Omental fat pad (tissue), 4 donors: ENCODE data around the gene TFAP2A. TPM values are rescaled to one million over a fixed set of nuclear protein-coding genes. Genes with fewer than 3 reads are reported as not detected.

Experiments used
- ATAC-seq: fragments of 150-250 bp; one replicate; pipeline ENCODE4 v1.9.1; 2016; ENCODE audit warnings: mild to moderate bottlenecking, moderate library complexity; ENCODE audit not compliant: low FRiP score
- DNase-seq: peaks from one replicate; pipeline ENCODE4 v3.0.0-alpha.2; 2019; ENCODE audit warnings: low spot score
- CTCF ChIP-seq, 3 donors: fragments of 450-650 bp; IDR thresholded peaks; one replicate each; pipeline ENCODE4 v1.5.1; 2016 to 2017; ENCODE audit warnings: antibody characterized with exemption in 3 of 3, mild to moderate bottlenecking in 3 of 3, moderate library complexity in 2 of 3
- total RNA-seq, 4 donors: library from RNA; depleted of rRNA; stranded (reverse); fragments of >200 nt; gene quantifications; one replicate each; pipeline ENCODE4 v1.1.0, GENCODE V29; 2016

TFAP2A gene
- total RNA-seq: not detected

GRCh38 chr6:10414756-10415616 is at the start of gene TFAP2A:
Gene TFAP2A, minus strand, starts transcription at chr6:10415074. Its CDS starts 83 bp downstream, at chr6:10414991.
- ATAC-seq: no peak
- no peak for DNase-seq
- TF ChIP-seq CTCF (IDR thresholded peaks at IDR 0.05): no peak

- ATAC-seq (no peak), DNase-seq (no peak)
- TF ChIP-seq CTCF (IDR thresholded peaks at IDR 0.05): no peak
Measured at GRCh38 chr6:10463491-10464481, 48.9 kb upstream of the TFAP2A start.

GRCh38 chr6:10463040-10463439 is 48.2 kb upstream of the TFAP2A start:
- TF ChIP-seq CTCF (IDR thresholded peaks at IDR 0.05): no peak
- ATAC-seq: no peak
- DNase-seq: no peak

- TF ChIP-seq CTCF (IDR thresholded peaks at IDR 0.05): no peak
- DNase-seq (no peak), ATAC-seq (no peak)
Measured at GRCh38 chr6:10461850-10462249, 47.0 kb upstream of the TFAP2A start.

GRCh38 chr6:10460096-10460495 is 45.2 kb upstream of the TFAP2A start:
- DNase-seq: no peak
- no peak for TF ChIP-seq CTCF (IDR thresholded peaks at IDR 0.05)
- no peak for ATAC-seq

- TF ChIP-seq CTCF (IDR thresholded peaks at IDR 0.05): no peak
- ATAC-seq: no peak
- DNase-seq: no peak
Measured at GRCh38 chr6:10458287-10458686, 43.4 kb upstream of the TFAP2A start.
